NCI-H2227 treated with DMSO at 0.1 percent for 48 hours (cell line): ENCODE results near the gene CENPW.

Source experiments
- DNase-seq: peaks from one replicate; lab custom pipeline; 2025; lab: John Stamatoyannopoulos, UW

CENPW gene

DNA sequence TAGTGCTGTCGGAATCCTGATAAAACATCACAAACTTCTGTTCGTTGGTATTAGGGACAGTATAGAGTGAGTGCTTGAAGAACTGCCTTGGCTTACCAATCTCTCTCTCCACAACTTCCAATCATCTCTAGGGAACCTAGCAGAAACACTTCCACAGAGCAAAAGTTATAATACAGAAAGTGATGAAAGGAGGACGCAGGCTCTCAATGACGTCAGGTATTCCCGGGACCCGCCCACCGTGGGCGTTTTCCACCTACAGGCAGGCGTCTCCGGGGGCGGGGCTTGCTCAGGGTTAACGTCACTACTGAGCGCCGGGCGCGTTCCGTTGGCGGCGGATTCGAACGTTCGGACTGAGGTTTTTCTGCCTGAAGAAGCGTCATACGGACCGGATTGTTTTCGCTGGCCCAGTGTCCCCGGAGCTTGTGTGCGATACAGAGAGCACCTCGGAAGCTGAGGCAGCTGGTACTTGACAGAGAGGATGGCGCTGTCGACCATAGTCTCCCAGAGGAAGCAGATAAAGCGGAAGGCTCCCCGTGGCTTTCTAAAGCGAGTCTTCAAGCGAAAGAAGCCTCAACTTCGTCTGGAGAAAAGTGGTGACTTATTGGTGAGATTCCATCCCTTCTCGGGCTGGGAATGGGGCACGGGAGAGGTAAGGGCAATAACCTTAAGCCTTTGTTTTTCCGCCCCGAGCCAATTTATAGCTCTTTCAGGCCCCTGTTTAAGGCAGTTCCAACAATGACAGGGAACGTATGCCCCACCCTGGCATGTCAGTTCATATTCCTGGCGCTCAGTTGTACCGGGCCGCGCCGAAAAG lies at the start of gene CENPW:
Gene CENPW (plus strand): TSS at position 320 of the 814 bp plus-strand sequence. CDS start 159 bp downstream, at position 479.
- peak; percentile 72 for DNase-seq

GRCh38 chr6:126293891-126294524 lies 45.9 kb upstream of the CENPW start:
- no peak for DNase-seq

- DNase-seq = no peak
These were observed 39.8 kb upstream of the CENPW start for GRCh38 chr6:126300126-126300525.

DNA sequence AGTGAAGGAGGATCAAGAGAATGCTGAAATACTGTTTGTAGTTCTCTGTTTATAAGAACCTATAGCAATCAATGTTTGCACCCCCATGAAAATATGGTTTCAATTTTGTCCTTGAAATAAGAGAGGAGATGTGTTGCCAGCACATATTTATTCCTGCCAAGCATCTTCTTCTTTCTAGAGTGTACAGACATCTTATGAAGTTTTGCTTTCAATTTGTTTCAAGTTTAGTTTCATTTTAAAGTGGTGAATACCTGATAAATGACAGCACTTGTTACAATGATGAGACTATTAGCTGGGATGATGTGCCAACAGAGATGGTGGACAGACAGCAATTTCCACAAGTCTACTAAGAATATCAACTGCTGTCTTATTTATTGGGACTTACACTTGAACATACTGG lies 39.2 kb upstream of the CENPW start:
- DNase-seq = no peak

DNA sequence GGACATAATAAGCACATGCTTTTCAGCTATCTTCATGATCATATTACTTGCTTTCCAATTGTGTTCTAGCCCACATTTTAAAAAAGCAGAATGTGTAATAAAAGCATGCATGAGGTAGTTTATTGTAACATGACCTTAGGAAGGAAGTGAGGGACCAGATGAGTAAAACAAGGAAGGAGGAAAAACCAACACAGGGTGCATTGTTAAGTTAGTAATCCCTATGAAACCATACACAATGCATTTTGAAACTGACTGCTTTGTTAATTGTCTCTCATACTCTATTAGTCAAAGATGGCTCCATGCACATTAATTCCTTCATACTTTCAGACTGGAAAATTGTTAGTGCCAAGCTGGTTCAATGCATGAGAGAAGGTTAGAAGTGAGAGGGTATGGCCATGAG lies 37.7 kb upstream of the CENPW start:
- DNase-seq = no peak

- no peak for DNase-seq
These were observed 32.1 kb upstream of the CENPW start for GRCh38 chr6:126307849-126308248.

- DNase-seq = no peak
These were observed 31.6 kb upstream of the CENPW start for GRCh38 chr6:126308362-126308761.

DNA sequence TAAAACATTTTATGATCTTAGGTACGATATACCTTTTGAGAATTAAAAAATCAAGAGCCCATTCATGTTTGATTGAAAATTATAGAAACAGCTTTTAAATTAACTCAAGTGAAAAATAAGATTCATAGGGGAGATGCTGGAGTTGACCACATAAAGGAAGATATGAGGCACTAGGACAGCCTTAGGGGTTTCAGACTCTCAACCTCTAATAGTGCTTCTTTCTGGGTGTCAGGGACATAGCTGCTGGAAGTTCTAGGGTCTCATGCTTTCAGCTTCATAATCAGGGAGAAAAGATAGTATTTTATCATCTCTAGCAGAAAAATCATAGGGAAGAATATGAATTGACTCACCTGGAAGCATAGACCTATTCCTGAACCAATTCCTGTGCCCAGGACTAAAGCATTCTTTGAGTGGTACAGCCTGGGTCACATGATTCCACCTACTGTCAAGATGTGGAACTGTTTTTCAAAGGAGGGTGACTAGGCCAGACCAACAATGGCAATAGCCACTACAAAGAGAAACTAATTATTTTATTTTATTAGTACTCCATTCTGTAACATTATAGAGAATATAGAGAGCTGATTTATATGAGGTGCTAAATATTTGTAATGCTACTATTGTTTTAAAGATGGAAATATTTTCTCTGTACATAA lies 27.8 kb upstream of the CENPW start:
- DNase-seq = no peak

GRCh38 chr6:126313941-126314340 lies 26.0 kb upstream of the CENPW start:
- DNase-seq = no peak

GRCh38 chr6:126318797-126319196 lies 21.1 kb upstream of the CENPW start:
- DNase-seq = no peak

- no peak for DNase-seq
These were observed 6.2 kb upstream of the CENPW start for GRCh38 chr6:126333729-126334128.

DNA sequence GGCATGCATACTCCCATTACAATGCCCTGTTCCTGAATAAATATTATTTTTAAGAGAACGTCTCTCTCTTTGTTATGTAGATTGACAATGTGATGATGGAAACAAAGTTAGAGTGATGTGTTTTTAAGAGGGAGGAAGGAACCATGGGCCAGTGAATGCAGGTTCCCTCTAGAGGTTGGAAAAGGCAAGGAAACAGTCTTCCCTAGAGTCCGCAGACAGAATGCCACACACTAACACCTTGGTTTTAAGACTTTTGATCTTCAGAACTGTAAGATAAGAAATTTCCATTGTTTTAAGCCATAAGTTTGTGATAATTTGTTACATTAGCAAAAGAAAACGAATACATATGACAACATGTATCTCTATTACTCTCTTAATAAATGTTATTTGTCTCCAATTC lies 4.7 kb upstream of the CENPW start:
- DNase-seq = no peak

DNA sequence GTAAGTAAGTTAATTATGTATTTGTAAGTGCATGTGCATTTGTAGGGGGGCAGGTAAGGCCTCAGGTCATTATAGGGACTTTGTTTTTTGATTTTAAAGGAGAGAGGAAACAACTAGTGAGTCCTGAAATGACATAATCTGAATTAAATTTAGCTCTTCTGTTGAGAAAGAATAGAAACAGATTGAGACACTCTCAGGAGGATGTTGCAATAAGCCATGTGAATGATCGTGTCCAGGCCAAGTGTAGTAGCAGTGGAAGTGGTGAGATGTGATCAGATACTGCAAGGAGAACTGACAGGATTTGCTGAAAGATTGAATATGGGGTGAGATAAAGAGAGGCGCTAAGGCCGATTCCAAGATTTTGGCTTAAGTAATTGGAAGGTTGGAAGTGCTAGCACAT lies 2.6 kb upstream of the CENPW start:
- no peak for DNase-seq

DNA sequence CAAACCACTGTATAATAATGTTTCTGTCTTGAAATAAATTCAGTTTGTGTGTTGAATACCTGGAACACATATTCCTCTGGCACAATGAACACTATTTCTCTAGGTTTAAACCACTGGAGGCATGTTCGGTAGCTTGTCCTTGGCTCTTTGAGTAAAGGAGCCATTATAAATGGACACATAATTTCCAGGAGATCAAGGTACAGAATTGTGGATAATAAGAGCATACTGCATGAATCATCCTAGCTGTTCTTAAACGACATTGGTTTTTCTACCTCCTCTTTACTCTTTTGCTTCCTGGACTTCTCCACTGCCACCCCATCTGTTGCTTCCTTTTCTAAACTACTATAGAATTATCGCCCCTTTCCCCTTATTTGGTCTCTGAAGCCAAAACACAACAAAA lies 1.2 kb downstream of the CENPW start:
- no peak for DNase-seq

DNA sequence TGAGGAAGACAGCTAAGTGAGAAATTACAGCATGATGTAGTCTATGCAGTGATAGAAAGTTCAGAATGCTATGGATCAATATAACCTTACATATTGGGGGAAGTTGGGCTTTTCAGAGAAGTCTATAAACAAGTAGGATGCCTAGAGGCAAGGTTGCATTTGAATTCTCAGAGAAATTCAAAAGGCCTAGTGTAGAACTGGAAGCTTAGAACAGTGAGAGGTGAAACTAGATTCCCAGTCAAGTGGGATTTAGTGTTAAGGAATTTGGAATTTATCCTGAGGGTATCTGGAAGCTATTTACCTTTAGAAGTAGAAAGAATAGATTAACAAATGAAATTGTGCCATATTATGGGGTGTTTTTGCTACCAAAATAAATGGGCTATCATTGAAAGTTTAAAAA lies 4.3 kb downstream of the CENPW start:
- no peak for DNase-seq

- no peak for DNase-seq
These were observed 12.0 kb downstream of the CENPW start for GRCh38 chr6:126351960-126352359.

- DNase-seq = no peak
These were observed 12.6 kb downstream of the CENPW start for GRCh38 chr6:126352514-126352913.

DNA sequence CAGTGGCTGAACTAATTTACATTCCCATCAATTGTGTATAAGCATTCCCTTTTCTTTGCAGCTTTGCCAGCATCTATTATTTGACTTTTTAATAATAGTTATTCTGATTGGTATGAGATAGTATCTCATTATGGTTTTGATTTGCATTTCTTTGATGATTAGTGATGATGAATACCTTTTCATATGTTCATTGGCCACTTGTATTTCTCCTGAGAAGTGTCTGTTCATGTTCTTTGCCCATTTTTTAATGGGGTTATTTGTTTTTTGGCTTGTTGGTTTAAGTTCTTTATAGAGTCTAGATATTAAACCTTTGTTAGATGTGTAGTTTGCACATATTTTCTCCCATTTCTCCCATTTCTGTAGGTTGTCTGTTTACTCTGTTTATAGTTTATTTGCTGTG lies 16.6 kb downstream of the CENPW start:
- DNase-seq = no peak

GRCh38 chr6:126359936-126360537 lies 20.1 kb downstream of the CENPW start:
- DNase-seq = no peak

GRCh38 chr6:126361832-126362440 lies 22.0 kb downstream of the CENPW start:
- DNase-seq = no peak

- no peak for DNase-seq
These were observed 27.9 kb downstream of the CENPW start for GRCh38 chr6:126367849-126368248.

DNA sequence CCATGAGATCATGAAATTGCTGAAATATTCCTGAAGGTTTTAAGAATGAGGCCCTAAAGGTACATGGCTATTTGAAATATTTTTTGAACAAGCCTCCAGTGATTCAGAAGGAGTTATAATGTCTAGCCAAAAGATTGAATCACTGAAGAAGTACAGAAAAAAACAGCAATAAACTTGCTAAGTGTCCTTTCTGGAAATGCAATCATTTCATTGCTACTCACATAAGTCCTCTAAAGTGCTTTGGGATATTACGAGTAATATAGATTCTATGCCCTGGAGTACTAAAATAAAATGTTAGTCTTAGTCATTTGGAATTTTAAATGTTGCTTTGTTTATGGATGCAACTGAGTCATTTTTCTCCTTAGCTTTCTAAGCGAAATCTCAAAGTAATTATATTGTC lies 32.7 kb downstream of the CENPW start:
- DNase-seq = no peak
